ENCODE measurements around the gene ERVV-1.

GRCh38 chr19:53041366-53041765, 27.6 kb downstream of the ERVV-1 start:
- TF ChIP-seq POLR2AphosphoS5 (IDR thresholded peaks at IDR 0.05; ENCODE audit: low read depth, low read length), result no peak
- no peak for TF ChIP-seq REST (IDR thresholded peaks at IDR 0.05; ENCODE audit: insufficient read depth in 1 of 2, low read depth in 2 of 2, low read length in 2 of 2)
- TF ChIP-seq TAF1 (IDR thresholded peaks at IDR 0.05; ENCODE audit: borderline replicate concordance, insufficient read depth, low read length), result no peak
- TF ChIP-seq SIN3A (IDR thresholded peaks at IDR 0.05; ENCODE audit: borderline replicate concordance, insufficient read depth, low read length), result no peak
- no peak for TF ChIP-seq FOXP2 (optimal IDR thresholded peaks at IDR 0.05; ENCODE audit: borderline replicate concordance, extremely low read depth, extremely low read length, insufficient read depth)

All from PFSK-1 (cell line).